DMS53 treated with DMSO at 0.1 percent for 48 hours (cell line): ENCODE measurements around the gene TM4SF4.

Experiments used
- DNase-seq: peaks from one replicate; lab custom pipeline; 2025; ENCODE audit not compliant: unreplicated experiment; lab: John Stamatoyannopoulos, UW

Gene TM4SF4

DNA sequence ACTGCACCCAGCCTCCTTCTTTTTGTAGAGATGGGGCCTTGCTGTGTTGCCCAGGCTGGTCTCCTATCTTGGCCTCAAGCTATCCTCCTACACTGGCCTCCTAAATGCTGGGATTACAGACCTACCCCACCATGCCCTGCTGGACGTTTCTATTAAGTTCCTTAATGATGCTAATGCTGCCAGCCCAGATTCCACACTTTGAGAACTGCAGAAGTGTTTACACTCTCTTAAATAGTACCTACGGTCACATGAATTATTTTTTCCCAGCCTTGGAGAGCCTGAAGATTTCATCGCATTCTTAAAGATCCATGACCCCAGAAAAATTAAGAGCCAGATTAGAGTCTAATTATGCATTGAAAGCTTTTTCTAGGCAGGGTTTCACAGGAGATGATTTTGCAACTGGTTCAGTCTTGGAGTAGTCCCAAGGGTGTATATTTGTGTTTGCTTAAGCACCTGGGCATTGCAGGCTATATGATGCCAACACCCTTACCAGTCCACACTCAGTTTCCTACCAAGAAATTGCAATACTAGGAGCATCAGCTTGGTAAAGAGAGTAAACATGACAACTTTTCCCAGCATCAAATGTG, 36.6 kb downstream of the TM4SF4 start:
- DNase-seq = no peak

GRCh38 chr3:149512073-149512782, 37.7 kb downstream of the TM4SF4 start:
- peak; percentile 42 for DNase-seq

GRCh38 chr3:149514471-149514870, 40.0 kb downstream of the TM4SF4 start:
- DNase-seq = no peak

- DNase-seq = no peak
Observed at GRCh38 chr3:149515249-149515648, 40.8 kb downstream of the TM4SF4 start.

GRCh38 chr3:149516920-149517319, 42.4 kb downstream of the TM4SF4 start:
- no peak for DNase-seq

- no peak for DNase-seq
Observed at GRCh38 chr3:149519912-149520311, 45.4 kb downstream of the TM4SF4 start.

DNA sequence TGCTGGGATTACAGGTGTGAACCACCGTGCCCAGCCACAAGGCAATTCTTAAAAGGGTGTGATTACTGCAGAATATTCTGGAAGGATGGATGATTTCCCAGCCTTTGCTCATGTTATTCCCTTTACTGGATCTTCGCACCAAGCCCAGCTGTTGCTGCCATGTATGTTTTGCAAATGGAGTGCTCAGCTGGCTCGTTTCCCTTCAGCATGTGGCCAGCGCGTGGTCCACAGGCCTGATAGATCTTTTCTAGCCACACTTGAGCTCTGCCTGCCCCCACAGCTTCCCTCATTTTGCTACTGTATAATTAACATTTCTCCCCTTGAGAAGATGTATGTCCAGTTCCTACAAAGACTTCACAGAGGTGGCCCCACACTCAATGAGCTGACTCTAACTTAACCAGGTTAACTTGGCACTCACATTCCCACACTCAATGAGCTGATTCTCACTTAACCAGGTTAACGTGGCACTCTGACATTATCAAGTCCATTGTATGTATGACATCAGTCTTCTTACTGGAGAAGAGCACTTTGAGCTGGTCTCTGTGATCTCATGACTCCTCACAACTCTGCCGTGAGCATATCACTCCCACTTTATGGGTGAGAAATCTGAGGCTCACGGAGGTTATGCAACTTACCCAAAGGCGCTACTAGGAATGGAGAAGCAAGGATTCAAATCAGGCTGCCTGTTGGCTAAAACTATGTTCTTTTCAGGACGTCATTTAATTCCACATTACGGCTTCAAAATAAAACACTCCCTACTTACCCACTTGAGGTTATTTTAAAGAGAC, 49.2 kb downstream of the TM4SF4 start:
- DNase-seq = no peak

DNA sequence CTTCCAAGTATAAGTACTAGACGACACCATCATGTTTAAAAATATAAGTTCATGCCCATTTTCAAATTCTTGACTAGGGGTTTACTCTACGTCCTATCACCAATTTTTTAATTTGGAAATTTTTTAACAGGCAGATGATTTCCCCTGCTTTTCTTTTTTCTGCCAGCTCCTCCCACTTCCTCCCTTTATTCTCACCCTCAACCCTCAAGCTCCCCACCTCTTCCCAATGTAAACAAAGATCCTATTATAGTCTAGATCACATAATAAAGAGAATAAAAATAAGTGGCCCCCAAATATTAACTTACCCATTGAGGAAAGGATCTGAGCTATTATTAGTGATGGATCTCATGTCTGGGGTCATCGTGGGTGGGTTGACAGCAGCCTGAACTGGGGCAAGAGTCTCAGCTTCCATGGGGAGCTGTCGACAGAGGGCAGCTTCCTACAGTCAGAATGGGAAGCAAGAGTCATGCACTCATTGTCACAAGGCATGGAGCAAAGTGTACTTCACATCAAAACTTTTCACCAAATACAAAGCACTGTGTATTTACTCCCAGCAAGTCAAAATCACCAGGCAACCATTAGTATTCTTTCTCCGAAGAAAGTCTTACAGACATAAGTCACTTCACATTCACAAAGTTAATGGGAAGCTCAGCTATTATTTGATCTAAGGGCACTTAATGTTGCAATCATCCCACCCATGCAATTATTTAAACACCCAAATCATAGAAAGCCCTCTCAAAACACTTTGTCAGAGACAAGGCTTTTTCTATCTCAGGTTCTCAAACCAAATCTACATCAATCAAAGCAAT, 53.2 kb downstream of the TM4SF4 start:
- no peak for DNase-seq

GRCh38 chr3:149528340-149528650, 53.8 kb downstream of the TM4SF4 start:
- no peak for DNase-seq

- DNase-seq = no peak
Observed at GRCh38 chr3:149529099-149529498, 54.6 kb downstream of the TM4SF4 start.

GRCh38 chr3:149532489-149533180, 58.1 kb downstream of the TM4SF4 start:
- no peak for DNase-seq

- no peak for DNase-seq
Observed at GRCh38 chr3:149534082-149534481, 59.6 kb downstream of the TM4SF4 start.

DNA sequence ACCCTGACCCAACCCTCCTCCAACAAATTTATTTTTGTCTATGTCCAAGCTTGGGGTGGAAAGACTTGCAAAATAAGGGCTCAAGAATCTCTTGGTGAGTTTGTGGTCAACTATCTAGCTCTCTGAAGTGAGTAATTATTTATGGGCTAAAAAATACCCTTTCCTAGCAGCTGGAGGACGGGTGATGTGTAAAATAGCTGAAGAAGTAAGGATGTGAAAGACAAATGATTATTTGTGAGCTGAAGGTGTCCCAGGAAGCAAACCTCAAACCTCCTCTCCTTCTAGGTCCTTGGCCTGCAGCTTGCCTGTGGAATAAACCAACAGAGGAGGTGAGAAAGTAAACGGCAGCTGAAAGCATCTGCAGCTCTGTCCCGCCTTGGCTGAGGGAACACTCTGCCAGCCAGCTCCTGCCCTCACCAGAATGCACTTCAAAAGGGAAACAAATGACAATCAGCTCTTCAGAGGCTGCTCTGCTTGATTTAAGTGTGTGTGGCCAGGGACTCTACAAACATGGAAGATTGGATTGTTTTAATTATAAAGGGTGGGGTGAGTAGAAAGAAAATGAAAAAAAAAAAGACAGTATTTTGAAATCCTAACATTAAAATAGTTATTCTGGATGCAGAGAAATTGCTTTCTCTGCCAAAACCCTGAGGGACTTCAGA, 60.3 kb downstream of the TM4SF4 start:
- DNase-seq = peak; percentile 72

DNA sequence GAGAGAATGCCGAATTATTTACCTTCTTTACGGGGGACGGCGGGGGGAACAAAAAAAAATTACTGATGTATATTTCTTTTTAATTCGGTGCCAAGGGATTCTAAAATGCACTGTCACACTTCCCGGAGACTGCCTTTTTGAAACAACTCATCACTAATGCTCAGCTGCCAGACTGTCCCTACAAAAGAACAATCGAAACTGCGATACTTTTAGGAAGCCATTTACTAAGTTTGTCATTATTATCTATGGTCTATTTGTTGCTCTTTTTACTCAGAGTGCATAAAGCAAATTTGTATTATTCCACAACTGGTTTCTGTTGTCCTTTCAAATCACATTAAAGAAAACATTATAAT, 60.8 kb downstream of the TM4SF4 start:
- DNase-seq = no peak

GRCh38 chr3:149536429-149536828, 61.9 kb downstream of the TM4SF4 start:
- DNase-seq = no peak

DNA sequence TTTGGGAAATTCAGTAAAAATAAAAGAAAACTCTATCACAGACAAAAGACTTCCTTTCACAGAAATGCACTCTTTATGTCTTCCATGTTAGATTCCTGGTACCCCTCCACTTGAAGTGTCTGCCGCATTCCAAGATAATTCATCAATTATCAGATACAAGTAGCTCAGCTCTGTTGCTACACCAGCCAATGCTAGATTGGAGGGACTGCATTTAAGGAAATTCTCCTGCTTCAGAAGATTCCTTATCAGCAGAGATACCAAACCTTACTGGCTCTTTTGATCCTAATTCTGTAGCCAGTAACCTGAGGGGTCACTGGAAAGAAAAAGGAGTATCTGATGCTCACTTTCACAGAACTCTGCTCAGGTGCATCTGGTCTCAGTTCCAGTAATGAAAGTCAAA, 63.9 kb downstream of the TM4SF4 start:
- no peak for DNase-seq

DNA sequence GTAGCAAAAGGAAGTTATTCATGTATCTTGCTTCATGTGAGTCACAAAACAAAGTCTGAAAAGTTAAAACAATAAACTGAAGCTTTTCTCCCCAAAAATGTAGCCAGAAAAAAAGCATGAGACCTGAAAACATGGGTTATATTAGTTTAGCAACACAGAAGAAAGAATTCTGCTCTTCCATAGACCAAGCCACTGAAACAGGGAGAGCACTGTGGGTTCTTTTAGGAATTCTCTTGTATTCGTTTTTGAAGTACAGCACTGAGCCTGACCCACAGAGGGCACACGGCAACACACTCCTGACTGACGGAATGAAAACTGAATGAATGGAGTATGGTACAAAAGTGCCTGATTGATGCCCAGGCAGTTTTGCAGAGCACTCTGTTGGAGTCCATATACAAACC, 66.6 kb downstream of the TM4SF4 start:
- no peak for DNase-seq

DNA sequence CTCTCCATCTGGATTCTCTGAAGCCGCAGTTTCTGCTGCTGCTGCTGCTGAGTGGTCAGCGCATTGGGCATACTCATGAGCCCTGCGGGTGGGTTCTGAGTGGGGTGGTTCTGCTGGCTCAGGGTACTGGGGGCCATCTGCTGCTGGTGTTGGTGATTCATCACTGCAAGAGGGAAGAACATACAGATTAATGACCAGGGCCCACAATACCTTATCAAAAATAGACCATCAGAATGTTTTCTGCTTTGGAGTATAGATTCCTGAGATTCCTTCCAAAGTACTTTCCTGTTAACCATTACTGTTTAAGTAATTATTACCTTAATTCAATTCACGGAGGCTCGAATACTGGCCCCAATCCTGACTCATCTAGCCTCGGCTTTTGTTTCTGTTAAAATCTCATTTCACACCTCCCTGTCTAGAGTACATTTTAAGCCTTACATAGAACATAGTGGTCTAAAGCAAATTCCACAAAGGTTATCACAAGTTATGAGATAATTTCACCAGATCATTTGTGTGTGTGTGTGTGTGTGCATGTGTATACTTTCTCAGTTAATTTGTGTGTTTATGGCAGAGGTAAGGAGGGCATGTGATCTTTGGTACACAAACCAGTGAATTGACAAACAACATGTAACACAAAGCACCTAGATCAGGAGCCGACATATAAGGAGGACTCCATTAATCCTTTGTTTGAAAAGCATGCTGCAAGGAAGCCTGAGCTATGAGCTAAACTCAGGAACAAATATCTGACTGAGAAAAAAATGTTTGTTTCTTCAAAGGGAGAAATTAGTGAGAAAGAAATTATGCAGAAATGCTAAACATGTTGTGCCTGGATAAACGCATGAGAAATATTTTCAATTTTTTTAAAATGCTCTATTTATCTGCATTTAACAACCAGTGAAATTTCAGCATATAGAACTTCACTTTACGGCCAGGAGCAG, 68.1 kb downstream of the TM4SF4 start:
- peak; percentile 1 for DNase-seq

DNA sequence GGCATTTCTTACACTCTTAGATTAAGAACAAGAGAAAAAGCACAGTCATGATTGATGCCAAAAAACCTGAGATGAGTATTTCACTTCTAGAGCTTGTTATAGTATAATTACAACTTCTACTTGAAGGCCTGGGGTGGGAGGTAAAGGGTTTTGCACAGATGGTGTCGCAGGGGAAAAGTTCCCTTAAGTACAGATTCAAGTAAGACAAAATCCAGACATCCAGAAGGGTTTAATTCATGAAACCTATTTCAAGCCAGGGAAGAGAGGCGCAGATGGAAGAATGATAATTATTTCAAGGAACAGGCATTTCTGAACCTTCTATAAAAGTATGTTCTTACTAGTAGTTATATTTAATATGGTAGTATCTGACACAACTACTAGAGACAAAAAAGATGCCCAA, 70.6 kb downstream of the TM4SF4 start:
- no peak for DNase-seq
